K562 (cell line): ENCODE data around the gene ZBTB48. TPM values are rescaled to one million over a fixed set of nuclear protein-coding genes. Genes with fewer than 3 reads are reported as not detected.
A peak's percentile ranks its signal among the peaks of the same experiment; 100 is the strongest.

Experiments used
- ADNP ChIP-seq: fragments of 200-800 bp; sonication (Bioruptor generic); IDR thresholded peaks from 2 replicates; pipeline ENCODE4 v1.6.1; 2016; ENCODE audit warnings: missing genetic modification characterization, missing compliant biosample characterization
- ARID1B ChIP-seq: fragments of 450-650 bp; IDR thresholded peaks from 2 replicates; pipeline ENCODE4 v1.6.1; 2016; ENCODE audit warnings: antibody characterized with exemption, mild to moderate bottlenecking, inconsistent platforms
- ARNT ChIP-seq, 2 experiments: fragments of 450-650 bp; IDR thresholded peaks; 2 replicates each; pipeline ENCODE4 v1.6.1; 2016; ENCODE audit warnings: mild to moderate bottlenecking in 1 of 2
- CCNT2 ChIP-seq: IDR thresholded peaks from 2 replicates; pipeline ENCODE4 v1.6.1; 2011; ENCODE audit warnings: borderline replicate concordance, low read depth, mild to moderate bottlenecking, moderate library complexity, mixed read lengths, low read length; ENCODE audit not compliant: insufficient read length; ENCODE audit errors: extremely low read depth
- CEBPG ChIP-seq, 3 experiments: fragments of 200-800 bp in 1 of 3; sonication (Bioruptor generic) in 1 of 3; sonication (generic) in 1 of 3; formaldehyde crosslinking in 1 of 3; IDR thresholded peaks in 2 of 3; conservative IDR thresholded peaks in 1 of 3; 2 replicates each; pipeline versions ENCODE4 v1.6.1 to v1.8.0; 2016 to 2022; ENCODE audit warnings: missing compliant biosample characterization in 2 of 3, missing genetic modification characterization in 2 of 3, mild to moderate bottlenecking in 1 of 3, missing genetic modification reagents in 1 of 3
- EGR1 ChIP-seq: fragments of 450-650 bp; conservative IDR thresholded peaks from 2 replicates; pipeline ENCODE4 v1.6.1; 2017; ENCODE audit warnings: mild to moderate bottlenecking
- GATA2 ChIP-seq: sonication (generic); formaldehyde crosslinking; IDR thresholded peaks from 2 replicates; pipeline ENCODE4 v1.4.0; 2020; ENCODE audit warnings: mild to moderate bottlenecking, missing genetic modification reagents
- GTF2A2 ChIP-seq: IDR thresholded peaks from 2 replicates; pipeline ENCODE4 v1.6.1; 2016; ENCODE audit warnings: mild to moderate bottlenecking, missing genetic modification characterization, missing compliant biosample characterization
- HES1 ChIP-seq: fragments of 450-650 bp; IDR thresholded peaks from 2 replicates; pipeline ENCODE4 v1.6.1; 2016; ENCODE audit warnings: low read depth, mild to moderate bottlenecking, moderate library complexity
- ID3 ChIP-seq, 2 experiments: fragments of 250-450 bp in 1 of 2; fragments of 450-650 bp in 1 of 2; sonication (Bioruptor Pico) in 1 of 2; IDR thresholded peaks; 2 replicates each; pipeline versions ENCODE4 v1.6.1 to v1.8.0; 2016 to 2021; ENCODE audit warnings: mild to moderate bottlenecking in 2 of 2, moderate library complexity in 2 of 2, missing compliant biosample characterization in 1 of 2, missing genetic modification characterization in 1 of 2
- KAT2B ChIP-seq: IDR thresholded peaks from one replicate; pipeline ENCODE4 v1.6.1; 2012; ENCODE audit warnings: low read depth, mild to moderate bottlenecking, control low read depth, inconsistent platforms, low read length, moderate library complexity
- MTA3 ChIP-seq: fragments of 450-650 bp; formaldehyde crosslinking; IDR thresholded peaks from 2 replicates; pipeline ENCODE4 v1.6.1; 2017; ENCODE audit warnings: mild to moderate bottlenecking, borderline replicate concordance
- NR2C2 ChIP-seq, 2 experiments: fragments of 200-800 bp in 1 of 2; sonication (Bioruptor generic) in 1 of 2; sonication (generic) in 1 of 2; formaldehyde crosslinking in 1 of 2; IDR thresholded peaks; 2 replicates each; pipeline versions ENCODE4 v1.6.1 to v1.8.0; 2016 to 2022; ENCODE audit warnings: mild to moderate bottlenecking in 1 of 2, missing compliant biosample characterization in 1 of 2, missing genetic modification characterization in 1 of 2, missing genetic modification reagents in 1 of 2
- SAFB ChIP-seq: fragments of 200-400 bp; formaldehyde crosslinking; IDR thresholded peaks from 2 replicates; pipeline ENCODE4 v1.6.1; 2017; ENCODE audit warnings: low read depth, low read length, borderline replicate concordance
- SMC3 ChIP-seq: conservative IDR thresholded peaks from 2 replicates; pipeline ENCODE4 v1.6.1; 2011; ENCODE audit warnings: low read depth, low read length, improper control_type of control experiment; ENCODE audit not compliant: insufficient read depth
- SRSF3 ChIP-seq: fragments of 200-400 bp; formaldehyde crosslinking; IDR thresholded peaks from 2 replicates; pipeline ENCODE4 v1.6.1; 2016; ENCODE audit warnings: mild to moderate bottlenecking, low read length, moderate library complexity; ENCODE audit not compliant: insufficient read depth
- SUPT5H ChIP-seq: fragments of 450-650 bp; IDR thresholded peaks from 2 replicates; pipeline ENCODE4 v1.6.1; 2016
- TEAD2 ChIP-seq: fragments of 450-650 bp; IDR thresholded peaks from 2 replicates; pipeline ENCODE4 v1.6.1; 2016; ENCODE audit warnings: missing genetic modification characterization, control low read depth, missing compliant biosample characterization
- THAP7 ChIP-seq: fragments of 250-450 bp; sonication (Bioruptor Pico); IDR thresholded peaks from 2 replicates; pipeline ENCODE4 v1.5.0; 2021
- ZFP1 ChIP-seq: fragments of 450-650 bp; formaldehyde crosslinking; IDR thresholded peaks from 2 replicates; pipeline ENCODE4 v1.4.0; 2020; ENCODE audit warnings: mild to moderate bottlenecking, mixed read lengths
- ZKSCAN3 ChIP-seq: fragments of 250-450 bp; sonication (Bioruptor Pico); IDR thresholded peaks from 2 replicates; pipeline ENCODE4 v1.4.0; 2020
- ZNF140 ChIP-seq: fragments of 250-450 bp; sonication (Bioruptor Pico); IDR thresholded peaks from 2 replicates; pipeline ENCODE4 v1.8.0; 2021; ENCODE audit warnings: moderate library complexity, mild to moderate bottlenecking, inconsistent platforms
- ZNF239 ChIP-seq: fragments of 250-450 bp; sonication (Bioruptor Pico); IDR thresholded peaks from 2 replicates; pipeline ENCODE4 v1.4.0; 2020; ENCODE audit warnings: mild to moderate bottlenecking
- ZNF3 ChIP-seq: fragments of 250-450 bp; sonication (Bioruptor Pico); IDR thresholded peaks from 2 replicates; pipeline ENCODE4 v1.5.0; 2021; ENCODE audit warnings: mild to moderate bottlenecking, moderate library complexity
- polyA plus RNA-seq, 8 experiments: library from polyadenylated mRNA; depleted of rRNA in 4 of 8; stranded (reverse) in 5 of 8; unstranded in 3 of 8; fragments of >200 nt; fragmentation: Nextera tagmentation in 2 of 8; fragmentation: Illumina TruSeq in 1 of 8; extraction: Ambion mirVana in 2 of 8; extraction: Trizol in 1 of 8; gene quantifications; 2 replicates each; pipeline versions ENCODE4 v1.2.1 to v1.2.3, GENCODE V29; 2011 to 2014; ENCODE audit warnings: inconsistent platforms in 1 of 8, missing spikeins in 1 of 8
- total RNA-seq, 7 experiments: library from RNA; depleted of rRNA in 6 of 7; stranded (reverse); fragments of >200 nt in 6 of 7; fragmentation: Illumina TruSeq in 2 of 7; extraction: Trizol in 2 of 7; gene quantifications; 2 replicates each; pipeline versions ENCODE4 v1.2.1 to v1.2.3, GENCODE V29; 2011 to 2021; ENCODE audit warnings: low replicate concordance in 1 of 7
- TF ChIP-seq, protein P1 (sequence below), 2 experiments: fragments of 450-650 bp; IDR thresholded peaks; 2 replicates each; pipeline ENCODE4 v1.6.1; 2016

Gene ZBTB48
- total and polyA plus RNA-seq, 9 of the 15 experiments (the other 6 are each of a cell fraction or from before 2014, with no cell fraction given) = 1.9 to 66.9 (median 29.5) TPM

GRCh38 chr1:6624710-6625583 is 45.2 kb downstream of the ZBTB48 start, which contains the start of gene THAP3 (continued):
- TF ChIP-seq MTA3 (peak; percentile 90), ZNF239 (no peak), CCNT2 (no peak), SUPT5H (peak; percentile 83), ZNF3 (CRISPR knock-in tag) (no peak), ZNF140 (no peak), ID3 (CRISPR knock-in tag; IDR thresholded peaks at IDR 0.05) (no peak), ID3 (tag; IDR thresholded peaks at IDR 0.05) (0 out of 2 replicates have a peak, but pooled peaks have one; percentile 50), ARID1B (no peak), SMC3 (no peak), ZKSCAN3 (no peak), NR2C2 (CRISPR knock-in tag; IDR thresholded peaks at IDR 0.05) (no peak), NR2C2 (tag; IDR thresholded peaks at IDR 0.05) (peak; percentile 77), SAFB (no peak), HES1 (no peak), EGR1 (no peak), ZFP1 (no peak), GTF2A2 (tag) (no peak), KAT2B (no peak), ARNT (IDR thresholded peaks at IDR 0.05) (no peak), CEBPG (CRISPR knock-in tag; IDR thresholded peaks at IDR 0.05) (no peak), CEBPG (tag; conservative IDR thresholded peaks at IDR 0.05 in 1 of 2, IDR thresholded peaks at IDR 0.05 in 1 of 2) (no peak), SRSF3 (no peak), TEAD2 (tag) (no peak), ADNP (tag) (no peak), GATA2 (CRISPR knock-in tag) (no peak), THAP7 (CRISPR knock-in tag) (no peak)
- TF ChIP-seq, protein P1, sequence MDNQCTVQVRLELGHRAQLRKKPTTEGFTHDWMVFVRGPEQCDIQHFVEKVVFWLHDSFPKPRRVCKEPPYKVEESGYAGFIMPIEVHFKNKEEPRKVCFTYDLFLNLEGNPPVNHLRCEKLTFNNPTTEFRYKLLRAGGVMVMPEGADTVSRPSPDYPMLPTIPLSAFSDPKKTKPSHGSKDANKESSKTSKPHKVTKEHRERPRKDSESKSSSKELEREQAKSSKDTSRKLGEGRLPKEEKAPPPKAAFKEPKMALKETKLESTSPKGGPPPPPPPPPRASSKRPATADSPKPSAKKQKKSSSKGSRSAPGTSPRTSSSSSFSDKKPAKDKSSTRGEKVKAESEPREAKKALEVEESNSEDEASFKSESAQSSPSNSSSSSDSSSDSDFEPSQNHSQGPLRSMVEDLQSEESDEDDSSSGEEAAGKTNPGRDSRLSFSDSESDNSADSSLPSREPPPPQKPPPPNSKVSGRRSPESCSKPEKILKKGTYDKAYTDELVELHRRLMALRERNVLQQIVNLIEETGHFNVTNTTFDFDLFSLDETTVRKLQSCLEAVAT (IDR thresholded peaks at IDR 0.05) = no peak
